ENCODE results near the gene DHPS.

DNA sequence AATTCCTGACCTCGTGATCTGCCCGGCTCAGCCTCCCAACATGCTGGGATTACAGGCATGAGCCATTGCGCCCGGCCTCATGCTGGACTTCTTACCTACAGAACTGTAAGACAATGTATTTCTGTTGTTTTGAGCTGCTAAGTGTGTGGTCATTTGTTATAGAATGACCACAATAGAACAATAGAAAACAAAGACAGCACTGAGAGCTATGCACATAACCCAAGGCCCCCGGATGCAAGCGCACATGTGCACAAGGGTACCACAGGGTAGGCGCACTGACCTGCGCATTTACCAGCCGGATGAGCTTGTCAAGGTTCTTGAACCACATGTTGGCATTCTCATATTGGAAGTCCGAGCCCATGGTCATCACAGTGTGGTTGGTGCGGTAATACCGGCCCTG is 20.7 kb downstream of the DHPS start:
- TF ChIP-seq, protein P1, sequence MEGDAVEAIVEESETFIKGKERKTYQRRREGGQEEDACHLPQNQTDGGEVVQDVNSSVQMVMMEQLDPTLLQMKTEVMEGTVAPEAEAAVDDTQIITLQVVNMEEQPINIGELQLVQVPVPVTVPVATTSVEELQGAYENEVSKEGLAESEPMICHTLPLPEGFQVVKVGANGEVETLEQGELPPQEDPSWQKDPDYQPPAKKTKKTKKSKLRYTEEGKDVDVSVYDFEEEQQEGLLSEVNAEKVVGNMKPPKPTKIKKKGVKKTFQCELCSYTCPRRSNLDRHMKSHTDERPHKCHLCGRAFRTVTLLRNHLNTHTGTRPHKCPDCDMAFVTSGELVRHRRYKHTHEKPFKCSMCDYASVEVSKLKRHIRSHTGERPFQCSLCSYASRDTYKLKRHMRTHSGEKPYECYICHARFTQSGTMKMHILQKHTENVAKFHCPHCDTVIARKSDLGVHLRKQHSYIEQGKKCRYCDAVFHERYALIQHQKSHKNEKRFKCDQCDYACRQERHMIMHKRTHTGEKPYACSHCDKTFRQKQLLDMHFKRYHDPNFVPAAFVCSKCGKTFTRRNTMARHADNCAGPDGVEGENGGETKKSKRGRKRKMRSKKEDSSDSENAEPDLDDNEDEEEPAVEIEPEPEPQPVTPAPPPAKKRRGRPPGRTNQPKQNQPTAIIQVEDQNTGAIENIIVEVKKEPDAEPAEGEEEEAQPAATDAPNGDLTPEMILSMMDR (IDR thresholded peaks at IDR 0.05) = no peak
- TF ChIP-seq POLR2A (IDR thresholded peaks at IDR 0.05) = no peak

All from breast epithelium (tissue), 3 donors.